Measurements from ENCODE around the gene SEC31B.

GRCh38 chr10:100447663-100448062 is 72.0 kb downstream of the SEC31B start:
- TF ChIP-seq CTCF (optimal IDR thresholded peaks at IDR 0.05 in 1 of 3, IDR thresholded peaks at IDR 0.05 in 1 of 3, conservative IDR thresholded peaks at IDR 0.05 in 1 of 3; ENCODE audit: extremely low read depth in 1 of 3, insufficient read depth in 2 of 3, low read length in 3 of 3) (no peak), EZH2 (IDR thresholded peaks at IDR 0.05; ENCODE audit: low read length) (no peak)
